ENCODE results near the gene ATP6V0E1.
A peak's percentile ranks its signal among the peaks of the same experiment; 100 is the strongest.

ATP6V0E1 gene

DNA sequence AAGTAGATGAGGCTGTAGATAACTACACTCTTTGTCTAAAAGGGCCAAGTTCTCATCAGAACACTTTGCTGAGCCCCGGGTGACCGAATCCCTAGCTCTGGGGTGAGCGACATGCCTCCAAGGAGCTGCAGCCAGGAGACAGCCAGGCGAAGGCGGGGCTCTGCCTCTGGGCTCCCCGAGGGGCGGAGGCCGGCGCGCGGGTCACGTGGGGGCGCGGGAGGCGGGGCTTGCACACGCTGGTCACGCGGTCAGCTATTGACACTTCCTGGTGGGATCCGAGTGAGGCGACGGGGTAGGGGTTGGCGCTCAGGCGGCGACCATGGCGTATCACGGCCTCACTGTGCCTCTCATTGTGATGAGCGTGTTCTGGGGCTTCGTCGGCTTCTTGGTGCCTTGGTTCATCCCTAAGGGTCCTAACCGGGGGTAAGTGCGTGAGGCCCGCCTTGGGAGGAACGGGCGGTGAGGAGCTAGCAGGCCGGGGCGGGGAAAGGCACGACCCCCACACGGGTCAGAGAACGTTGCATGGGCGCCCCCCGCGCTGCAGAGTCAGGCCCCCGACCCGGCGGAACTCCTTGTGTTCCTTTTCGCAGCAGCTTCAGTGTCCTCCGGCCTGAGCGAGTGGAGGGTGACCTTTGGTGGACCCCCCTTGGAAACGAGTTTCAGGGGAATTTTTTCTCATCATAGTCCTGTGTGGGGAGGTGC lies at the start of gene ATP6V0E1:
Gene ATP6V0E1, plus strand, starts transcription at position 230 of the 702 bp plus-strand sequence. Its CDS starts 90 bp downstream, at position 320.
- Histone ChIP-seq H3K27ac (ENCODE audit: low read depth, low read length) (peak within 1 kb of the TSS; percentile 78), H3K9ac (ENCODE audit: low read depth, low read length) (peak within 1 kb of the TSS; percentile 76), H3K27me3 (ENCODE audit: control insufficient read depth, insufficient read depth, low read length) (no peaks in the 10 kb centered on the region), H3K9me3 (ENCODE audit: control insufficient read depth, insufficient read depth, low read length) (no peaks in the 10 kb centered on the region), H3K4me1 (ENCODE audit: control insufficient read depth, insufficient read depth, low read length) (no peaks in the 10 kb centered on the region), H3K4me3 (ENCODE audit: low read depth, low read length) (peak within 1 kb of the TSS; percentile 80), H3K36me3 (ENCODE audit: control insufficient read depth, insufficient read depth, low read length) (peaks cover 22% of the 10 kb centered on the region)

DNA sequence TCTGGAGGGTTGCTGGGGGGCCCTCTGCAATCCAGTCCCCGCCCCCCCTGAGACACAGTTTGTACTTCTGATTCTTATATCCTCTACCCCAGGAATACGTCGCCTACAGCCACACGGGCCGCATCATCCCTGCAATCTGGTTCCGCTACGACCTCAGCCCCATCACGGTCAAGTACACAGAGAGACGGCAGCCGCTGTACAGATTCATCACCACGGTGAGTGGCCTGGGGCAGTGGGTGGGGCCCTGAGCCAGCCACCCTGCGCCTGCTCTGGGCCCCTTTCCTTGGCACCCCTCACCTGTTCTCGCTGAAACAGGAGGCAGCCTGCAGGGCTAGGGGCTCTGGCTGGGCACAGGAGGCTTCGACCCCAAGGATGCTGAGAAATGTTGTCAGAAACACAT lies 48.5 kb upstream of the ATP6V0E1 start:
- H3K27ac ChIP-seq (ENCODE audit: low read depth, low read length): no peak overlapping the region
- no peak overlapping the region for H3K4me3 ChIP-seq (ENCODE audit: low read depth, low read length)
- H3K9ac ChIP-seq (ENCODE audit: low read depth, low read length): no peak overlapping the region
- peaks cover 49% of the 10 kb centered on the region for H3K36me3 ChIP-seq (ENCODE audit: control insufficient read depth, insufficient read depth, low read length)
- H3K27me3 ChIP-seq (ENCODE audit: control insufficient read depth, insufficient read depth, low read length): no peaks in the 10 kb centered on the region
- H3K9me3 ChIP-seq (ENCODE audit: control insufficient read depth, insufficient read depth, low read length): no peaks in the 10 kb centered on the region
- peaks cover 6% of the 10 kb centered on the region; the same call in 1 of the 2 replicates for H3K4me1 ChIP-seq (ENCODE audit: control insufficient read depth, insufficient read depth, low read length)

- Histone ChIP-seq H3K4me3 (ENCODE audit: low read depth, low read length) (no peak overlapping the region), H3K36me3 (ENCODE audit: control insufficient read depth, insufficient read depth, low read length) (peaks cover 58% of the 10 kb centered on the region), H3K9me3 (ENCODE audit: control insufficient read depth, insufficient read depth, low read length) (no peaks in the 10 kb centered on the region), H3K4me1 (ENCODE audit: control insufficient read depth, insufficient read depth, low read length) (peaks cover 6% of the 10 kb centered on the region; the same call in 1 of the 2 replicates), H3K27ac (ENCODE audit: low read depth, low read length) (no peak overlapping the region), H3K27me3 (ENCODE audit: control insufficient read depth, insufficient read depth, low read length) (no peaks in the 10 kb centered on the region), H3K9ac (ENCODE audit: low read depth, low read length) (no peak overlapping the region)
Observed at GRCh38 chr5:172936401-172936800, 47.2 kb upstream of the ATP6V0E1 start.

DNA sequence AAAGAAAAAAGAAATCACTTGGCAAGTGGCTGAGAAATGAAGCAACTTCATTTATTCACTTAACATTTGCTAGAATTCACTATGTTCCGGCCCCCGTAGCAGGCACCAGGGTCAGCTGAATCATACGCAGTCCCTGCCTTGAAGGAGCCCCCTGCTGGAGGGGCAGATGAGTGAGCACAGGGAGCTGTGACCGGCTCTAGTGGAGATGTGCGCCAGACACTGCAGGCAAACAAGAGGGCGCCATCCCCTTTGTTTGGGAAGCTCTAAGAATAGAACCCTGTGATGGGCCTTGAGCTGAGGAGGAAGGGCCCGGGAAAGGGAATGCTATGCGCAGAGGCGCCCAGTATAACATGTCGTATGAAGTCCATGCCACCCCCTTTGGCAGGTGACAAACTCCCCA lies 44.5 kb upstream of the ATP6V0E1 start:
- H3K27me3 ChIP-seq (ENCODE audit: control insufficient read depth, insufficient read depth, low read length): no peaks in the 10 kb centered on the region

GRCh38 chr5:172939611-172940267 lies 43.8 kb upstream of the ATP6V0E1 start:
- Histone ChIP-seq H3K4me1 (ENCODE audit: control insufficient read depth, insufficient read depth, low read length) (peaks cover 18% of the 10 kb centered on the region), H3K27ac (ENCODE audit: low read depth, low read length) (no peak overlapping the region), H3K9me3 (ENCODE audit: control insufficient read depth, insufficient read depth, low read length) (no peaks in the 10 kb centered on the region), H3K27me3 (ENCODE audit: control insufficient read depth, insufficient read depth, low read length) (no peaks in the 10 kb centered on the region), H3K9ac (ENCODE audit: low read depth, low read length) (no peak overlapping the region), H3K4me3 (ENCODE audit: low read depth, low read length) (no peak overlapping the region), H3K36me3 (ENCODE audit: control insufficient read depth, insufficient read depth, low read length) (peaks cover 45% of the 10 kb centered on the region)

More for the DNA sequence above, 44.5 kb upstream of the ATP6V0E1 start:
- peaks cover 48% of the 10 kb centered on the region for H3K36me3 ChIP-seq (ENCODE audit: control insufficient read depth, insufficient read depth, low read length)
- no peaks in the 10 kb centered on the region for H3K9me3 ChIP-seq (ENCODE audit: control insufficient read depth, insufficient read depth, low read length)
- H3K4me3 ChIP-seq (ENCODE audit: low read depth, low read length): no peak overlapping the region
- peak overlapping the region; percentile 28 for H3K27ac ChIP-seq (ENCODE audit: low read depth, low read length)
- peaks cover 18% of the 10 kb centered on the region for H3K4me1 ChIP-seq (ENCODE audit: control insufficient read depth, insufficient read depth, low read length)
- no peak overlapping the region for H3K9ac ChIP-seq (ENCODE audit: low read depth, low read length)

GRCh38 chr5:172940268-172941066 lies 43.1 kb upstream of the ATP6V0E1 start:
- peaks cover 38% of the 10 kb centered on the region for H3K36me3 ChIP-seq (ENCODE audit: control insufficient read depth, insufficient read depth, low read length)
- H3K27me3 ChIP-seq (ENCODE audit: control insufficient read depth, insufficient read depth, low read length): no peaks in the 10 kb centered on the region
- no peaks in the 10 kb centered on the region for H3K9me3 ChIP-seq (ENCODE audit: control insufficient read depth, insufficient read depth, low read length)
- no peak overlapping the region for H3K27ac ChIP-seq (ENCODE audit: low read depth, low read length)
- peaks cover 18% of the 10 kb centered on the region for H3K4me1 ChIP-seq (ENCODE audit: control insufficient read depth, insufficient read depth, low read length)
- no peak overlapping the region for H3K9ac ChIP-seq (ENCODE audit: low read depth, low read length)
- H3K4me3 ChIP-seq (ENCODE audit: low read depth, low read length): no peak overlapping the region

GRCh38 chr5:172941067-172941516 lies 42.5 kb upstream of the ATP6V0E1 start:
- H3K27me3 ChIP-seq (ENCODE audit: control insufficient read depth, insufficient read depth, low read length): no peaks in the 10 kb centered on the region
- no peak overlapping the region for H3K4me3 ChIP-seq (ENCODE audit: low read depth, low read length)
- no peak overlapping the region for H3K9ac ChIP-seq (ENCODE audit: low read depth, low read length)
- H3K4me1 ChIP-seq (ENCODE audit: control insufficient read depth, insufficient read depth, low read length): peaks cover 18% of the 10 kb centered on the region
- H3K27ac ChIP-seq (ENCODE audit: low read depth, low read length): no peak overlapping the region
- H3K9me3 ChIP-seq (ENCODE audit: control insufficient read depth, insufficient read depth, low read length): no peaks in the 10 kb centered on the region
- peaks cover 34% of the 10 kb centered on the region for H3K36me3 ChIP-seq (ENCODE audit: control insufficient read depth, insufficient read depth, low read length)

- Histone ChIP-seq H3K36me3 (ENCODE audit: control insufficient read depth, insufficient read depth, low read length) (peaks cover 25% of the 10 kb centered on the region), H3K4me3 (ENCODE audit: low read depth, low read length) (no peak overlapping the region), H3K4me1 (ENCODE audit: control insufficient read depth, insufficient read depth, low read length) (peaks cover 18% of the 10 kb centered on the region), H3K9me3 (ENCODE audit: control insufficient read depth, insufficient read depth, low read length) (no peaks in the 10 kb centered on the region), H3K9ac (ENCODE audit: low read depth, low read length) (no peak overlapping the region), H3K27me3 (ENCODE audit: control insufficient read depth, insufficient read depth, low read length) (no peaks in the 10 kb centered on the region), H3K27ac (ENCODE audit: low read depth, low read length) (peak overlapping the region; percentile 55)
Observed at GRCh38 chr5:172942556-172942955, 41.0 kb upstream of the ATP6V0E1 start.

DNA sequence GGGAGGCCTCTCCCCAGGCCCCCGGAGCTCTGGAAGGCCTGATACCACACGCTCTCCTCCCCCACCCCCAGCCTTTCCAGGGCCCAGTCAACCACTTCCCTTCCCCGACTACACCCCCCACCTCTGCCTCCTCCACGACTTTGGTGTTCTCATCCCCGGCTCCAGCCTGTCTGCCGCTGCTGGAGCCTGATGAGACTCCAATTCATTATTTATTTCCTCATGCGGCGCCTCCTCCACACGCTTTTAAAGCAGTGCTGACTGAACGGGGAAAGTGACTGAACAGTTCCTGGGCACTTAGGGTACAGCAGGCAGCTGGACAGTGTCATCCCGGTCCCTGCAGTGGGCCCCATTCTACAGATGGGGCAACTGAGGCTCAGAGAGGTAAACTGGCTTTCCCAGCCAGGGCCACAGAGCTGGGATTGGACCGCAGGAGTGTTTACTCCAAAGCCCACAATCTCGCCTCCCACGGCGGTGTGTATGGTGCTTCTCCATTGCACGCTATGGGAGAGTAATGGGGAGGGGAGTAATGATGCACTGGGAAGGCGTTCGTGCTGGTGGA lies 40.2 kb upstream of the ATP6V0E1 start:
- Histone ChIP-seq H3K27me3 (ENCODE audit: control insufficient read depth, insufficient read depth, low read length) (no peaks in the 10 kb centered on the region), H3K4me3 (ENCODE audit: low read depth, low read length) (no peak overlapping the region), H3K27ac (ENCODE audit: low read depth, low read length) (peak overlapping the region; percentile 75), H3K9ac (ENCODE audit: low read depth, low read length) (0 out of 2 replicates have a peak overlapping the region, but pooled peaks have one; percentile 10), H3K4me1 (ENCODE audit: control insufficient read depth, insufficient read depth, low read length) (peaks cover 18% of the 10 kb centered on the region), H3K9me3 (ENCODE audit: control insufficient read depth, insufficient read depth, low read length) (no peaks in the 10 kb centered on the region), H3K36me3 (ENCODE audit: control insufficient read depth, insufficient read depth, low read length) (peaks cover 21% of the 10 kb centered on the region)

GRCh38 chr5:172943906-172944305 lies 39.7 kb upstream of the ATP6V0E1 start:
- Histone ChIP-seq H3K36me3 (ENCODE audit: control insufficient read depth, insufficient read depth, low read length) (peaks cover 21% of the 10 kb centered on the region), H3K4me1 (ENCODE audit: control insufficient read depth, insufficient read depth, low read length) (peaks cover 18% of the 10 kb centered on the region), H3K9me3 (ENCODE audit: control insufficient read depth, insufficient read depth, low read length) (no peaks in the 10 kb centered on the region), H3K27ac (ENCODE audit: low read depth, low read length) (peak overlapping the region; percentile 75), H3K4me3 (ENCODE audit: low read depth, low read length) (no peak overlapping the region), H3K9ac (ENCODE audit: low read depth, low read length) (0 out of 2 replicates have a peak overlapping the region, but pooled peaks have one; percentile 10), H3K27me3 (ENCODE audit: control insufficient read depth, insufficient read depth, low read length) (no peaks in the 10 kb centered on the region)

Measured in HUES48 (cell line).